Activated CD8-positive, alpha-beta memory T cell treated with anti-CD3 and anti-CD28 coated beads, Interleukin-2, amount 50 U/mL, for 24 hours (primary cell): Measurements from ENCODE around the gene SMCO3.
"Not testable (repeated sequence)": the region's sequence is repeated elsewhere in the genome, so short reads cannot be mapped to it uniquely, and the experiment has no call there.

ENCODE experiments used
- DNase-seq: peaks from one replicate; pipeline ENCODE4 v3.0.0-alpha.2; 2020; ENCODE audit errors: extremely low read depth

Gene SMCO3

DNA sequence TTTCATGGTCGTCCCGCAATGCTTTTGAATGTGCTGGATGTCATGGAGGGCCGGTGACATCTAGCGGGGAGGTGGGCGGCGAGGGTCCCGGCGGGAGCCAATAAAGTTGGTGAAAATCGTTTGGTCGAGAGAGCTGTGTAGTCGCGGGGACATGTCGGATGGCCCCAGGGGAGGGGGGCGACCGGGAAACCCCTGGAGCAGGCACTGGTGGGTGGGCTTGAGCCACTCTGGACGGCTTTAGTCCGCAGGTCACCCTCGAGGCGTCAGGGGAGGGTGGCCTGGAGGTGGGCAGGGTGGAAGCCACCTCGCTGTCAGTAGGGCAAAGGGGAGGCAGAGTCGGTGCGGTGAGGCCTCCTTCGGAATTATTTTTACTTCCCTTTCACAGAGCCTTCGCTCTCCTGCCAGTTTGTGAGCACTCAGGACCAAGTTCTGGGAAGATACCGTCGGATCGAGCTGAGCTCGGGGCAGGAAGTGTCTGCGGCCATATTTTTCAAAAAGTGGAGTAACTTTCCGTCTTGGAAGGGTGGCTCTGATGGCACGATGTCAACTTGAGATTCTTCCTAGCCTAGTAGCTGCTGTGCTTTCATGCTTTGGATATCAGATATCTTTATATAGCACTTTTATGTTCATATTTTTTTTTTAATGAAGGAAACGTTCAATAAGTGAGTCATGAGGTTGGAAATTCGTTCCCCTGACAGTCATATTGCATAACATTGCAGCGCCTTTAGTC is 38.9 kb downstream of the SMCO3 start:
- DNase-seq: no peak

DNA sequence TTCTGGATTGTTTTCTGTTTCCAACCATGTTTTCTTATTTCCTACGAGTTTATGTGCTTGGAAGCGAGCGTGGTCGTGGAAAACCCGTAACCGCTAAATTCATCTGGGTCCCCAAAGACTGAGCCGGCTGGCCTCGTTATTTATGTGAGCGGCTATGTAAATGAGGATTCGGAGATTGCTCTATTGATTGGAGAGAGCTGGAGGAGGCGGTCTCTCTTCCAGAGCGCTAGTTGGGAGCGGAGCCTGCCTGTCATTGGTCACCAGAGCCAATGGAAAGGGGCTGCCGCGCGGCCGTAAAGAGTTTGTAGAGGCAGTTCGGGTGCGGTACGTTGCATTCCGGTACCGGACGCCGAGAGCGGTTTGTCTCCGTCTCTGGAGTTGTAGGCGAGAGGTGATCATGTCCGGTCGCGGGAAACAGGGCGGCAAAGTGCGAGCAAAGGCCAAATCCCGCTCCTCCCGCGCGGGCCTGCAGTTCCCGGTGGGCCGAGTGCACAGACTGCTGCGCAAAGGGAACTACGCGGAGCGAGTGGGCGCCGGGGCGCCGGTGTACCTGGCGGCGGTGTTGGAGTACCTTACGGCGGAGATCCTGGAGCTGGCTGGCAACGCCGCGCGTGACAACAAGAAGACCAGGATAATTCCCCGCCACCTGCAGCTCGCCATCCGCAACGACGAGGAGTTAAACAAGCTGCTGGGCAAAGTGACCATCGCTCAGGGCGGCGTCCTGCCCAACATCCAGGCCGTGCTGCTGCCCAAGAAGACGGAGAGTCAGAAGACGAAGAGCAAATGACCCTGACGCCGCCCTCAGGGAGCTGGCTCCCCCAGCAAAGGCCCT is 39.7 kb downstream of the SMCO3 start:
- peak; percentile 74 for DNase-seq

DNA sequence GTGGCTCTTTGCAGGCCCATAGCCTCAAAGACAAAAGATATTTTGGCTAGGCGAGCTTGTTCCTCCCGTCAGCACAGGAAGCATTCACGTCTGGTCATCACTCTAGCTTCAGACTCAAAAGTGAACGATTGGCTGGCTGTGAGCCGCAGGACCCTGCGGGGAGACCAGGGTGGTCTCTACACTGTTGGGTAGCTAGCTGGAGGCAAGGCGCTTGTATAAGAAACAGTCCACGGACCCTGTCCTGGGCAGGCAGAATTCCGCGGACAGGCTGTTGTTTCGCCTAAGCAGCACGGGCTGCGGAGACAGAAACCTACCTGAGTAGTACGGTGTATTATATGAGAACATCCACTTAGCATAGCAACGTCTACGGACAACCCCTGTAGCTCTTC is 40.3 kb downstream of the SMCO3 start:
- no peak for DNase-seq

DNA sequence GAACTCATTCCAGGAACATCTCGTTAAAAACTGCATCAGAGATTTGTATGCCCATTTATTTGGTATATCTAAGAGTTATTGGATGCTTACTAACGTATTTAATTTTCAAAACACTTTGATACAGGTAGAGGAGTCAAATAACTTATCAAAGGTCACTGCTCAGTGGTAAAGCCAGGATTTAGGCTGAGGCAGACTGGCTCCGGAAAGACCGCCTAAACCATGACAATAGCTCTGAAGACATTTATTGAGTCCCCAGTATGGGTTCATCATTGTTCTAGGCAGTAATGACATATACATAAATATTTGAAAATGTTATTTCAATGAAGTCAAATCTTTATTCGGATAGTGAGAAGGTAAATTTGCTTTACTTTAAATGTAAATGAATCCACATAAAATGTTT is 41.0 kb downstream of the SMCO3 start:
- no peak for DNase-seq

DNA sequence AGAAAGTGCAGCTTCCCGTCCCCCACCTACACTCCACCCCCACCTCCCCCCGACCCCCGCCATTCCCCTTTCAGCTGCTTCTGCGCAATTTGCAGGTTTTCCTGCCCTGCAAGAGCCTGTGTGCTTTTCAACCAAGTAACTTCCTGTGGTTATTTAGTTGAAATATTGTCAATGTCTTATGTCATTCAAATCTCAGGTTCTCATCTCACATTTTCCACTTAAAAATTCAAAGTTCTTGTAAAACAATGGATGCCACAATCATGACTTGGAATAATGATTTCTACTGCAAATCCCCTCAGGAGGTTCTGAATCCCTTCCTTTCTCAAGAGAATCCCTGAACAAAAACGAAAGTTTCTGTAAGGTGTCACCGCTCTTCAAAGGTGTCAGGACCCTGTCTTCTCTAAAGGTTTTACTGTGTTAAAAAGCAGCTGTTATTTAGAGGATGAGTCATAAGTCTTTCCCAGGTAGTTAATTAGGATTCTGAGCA is 42.3 kb downstream of the SMCO3 start:
- DNase-seq: no peak

DNA sequence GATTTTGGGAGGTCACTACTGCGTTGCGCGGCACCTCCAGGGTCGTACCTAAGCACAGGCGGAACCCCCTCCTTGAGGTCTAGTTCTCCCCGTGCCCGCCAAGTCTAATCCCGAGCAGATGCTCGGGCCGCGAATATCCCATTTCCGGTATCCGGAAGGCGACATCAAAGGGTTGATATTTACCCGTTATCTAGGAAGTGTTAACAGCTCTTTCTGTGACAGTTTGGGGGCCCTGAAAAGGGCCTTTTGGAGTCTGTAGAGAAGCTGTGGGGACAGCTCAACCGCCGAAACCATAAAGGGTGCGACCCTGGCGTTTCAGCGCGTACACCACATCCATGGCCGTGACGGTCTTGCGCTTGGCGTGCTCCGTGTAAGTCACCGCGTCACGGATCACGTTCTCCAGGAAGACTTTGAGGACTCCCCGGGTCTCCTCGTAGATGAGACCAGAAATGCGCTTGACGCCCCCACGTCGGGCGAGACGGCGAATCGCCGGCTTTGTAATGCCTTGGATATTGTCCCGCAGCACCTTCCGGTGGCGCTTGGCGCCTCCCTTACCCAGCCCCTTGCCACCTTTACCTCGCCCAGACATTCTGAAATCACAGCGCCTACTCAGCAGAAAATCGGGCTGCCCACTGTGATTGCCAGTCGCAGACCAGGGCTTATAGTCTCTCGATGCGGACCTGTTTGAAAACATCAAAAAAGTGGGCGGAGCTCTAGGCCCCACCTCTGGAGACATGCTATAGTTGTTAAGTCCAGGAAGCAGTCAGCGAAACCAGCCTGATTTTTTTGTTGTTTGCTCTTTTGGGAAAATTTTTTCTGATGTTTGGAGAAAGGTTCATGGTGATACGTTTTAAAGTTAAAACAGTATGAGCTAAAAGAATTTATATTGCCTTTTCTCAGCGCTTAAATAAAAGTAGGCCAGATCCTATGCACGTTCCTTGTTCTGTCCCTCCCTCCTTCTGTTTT is 43.2 kb downstream of the SMCO3 start:
- DNase-seq: peak; percentile 89

DNA sequence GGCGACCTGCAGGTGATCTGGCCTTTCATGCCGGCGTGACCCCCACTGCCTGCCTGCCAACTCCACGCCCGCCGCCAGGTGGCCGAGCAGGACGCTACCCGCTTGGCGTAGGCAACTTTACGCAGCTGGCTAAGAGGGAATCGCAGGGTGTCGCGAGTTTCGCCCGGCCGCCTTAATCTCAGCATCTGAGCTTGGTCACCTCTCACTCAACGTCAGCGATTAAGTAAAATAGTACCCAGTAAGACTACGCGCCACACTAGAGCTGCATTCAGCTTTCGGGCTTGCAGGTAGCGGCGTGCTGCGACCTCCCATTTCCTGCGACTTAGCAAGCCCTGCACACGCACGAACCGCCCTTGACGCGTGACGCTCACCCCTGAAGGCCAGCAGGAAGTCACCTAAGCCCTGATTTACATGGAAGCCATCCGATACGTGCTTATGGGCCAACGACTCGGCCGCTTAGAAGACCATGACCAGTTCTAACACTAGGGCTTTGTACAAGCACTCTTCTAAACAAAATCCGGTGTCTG is 44.0 kb downstream of the SMCO3 start:
- DNase-seq: peak; percentile 63

DNA sequence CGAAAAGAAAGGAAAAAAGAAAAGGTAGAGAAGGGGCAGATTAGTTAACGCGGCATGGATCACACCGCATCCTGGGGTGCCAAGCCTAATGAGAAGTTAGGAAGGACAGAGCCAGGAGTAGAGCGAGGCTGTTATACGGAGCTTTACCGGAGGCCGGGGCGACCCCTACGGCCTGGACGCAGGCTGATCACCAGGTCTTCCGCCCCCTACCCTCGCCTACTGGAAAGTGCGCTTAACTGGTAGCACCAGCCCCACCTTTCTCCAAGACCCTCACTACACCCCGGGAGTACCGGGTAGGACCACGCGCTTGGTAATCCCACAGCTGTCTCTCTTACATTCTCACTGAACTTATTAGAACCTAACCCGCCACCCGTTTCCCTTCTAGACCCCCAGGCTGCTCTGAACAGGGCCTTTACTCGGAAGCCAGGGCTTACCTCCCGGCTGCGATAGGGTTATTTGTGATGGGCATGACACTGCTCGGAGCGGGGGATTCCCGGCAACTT is 44.5 kb downstream of the SMCO3 start:
- no peak for DNase-seq

DNA sequence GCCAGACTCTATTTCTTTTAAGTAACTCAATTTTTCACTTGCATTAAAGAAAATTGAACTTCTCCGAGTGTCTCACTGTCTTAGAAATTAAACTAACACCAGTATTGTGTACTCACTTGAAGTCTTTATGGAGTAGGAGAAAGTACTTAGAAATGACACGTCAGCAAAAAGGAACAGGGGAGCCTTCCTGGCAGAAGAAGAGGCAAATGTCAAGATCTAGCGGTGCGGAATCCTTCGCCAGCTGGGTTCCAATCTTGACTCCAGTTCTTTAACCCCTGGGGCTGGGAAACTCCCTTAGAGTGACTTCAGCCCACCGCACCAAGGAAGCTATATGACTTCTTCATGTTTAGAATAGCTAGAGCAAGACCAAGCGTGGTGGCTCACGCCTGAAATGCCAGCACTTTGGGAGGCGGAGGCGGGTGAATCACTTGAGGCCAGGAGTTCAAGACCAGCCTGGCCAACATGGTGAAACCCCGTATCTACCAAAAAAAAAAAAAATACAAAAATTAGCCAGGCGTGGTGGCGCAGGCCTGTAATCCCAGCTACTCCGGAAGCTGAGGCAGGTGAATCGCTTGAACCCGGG is 45.1 kb downstream of the SMCO3 start:
- DNase-seq: no peak

DNA sequence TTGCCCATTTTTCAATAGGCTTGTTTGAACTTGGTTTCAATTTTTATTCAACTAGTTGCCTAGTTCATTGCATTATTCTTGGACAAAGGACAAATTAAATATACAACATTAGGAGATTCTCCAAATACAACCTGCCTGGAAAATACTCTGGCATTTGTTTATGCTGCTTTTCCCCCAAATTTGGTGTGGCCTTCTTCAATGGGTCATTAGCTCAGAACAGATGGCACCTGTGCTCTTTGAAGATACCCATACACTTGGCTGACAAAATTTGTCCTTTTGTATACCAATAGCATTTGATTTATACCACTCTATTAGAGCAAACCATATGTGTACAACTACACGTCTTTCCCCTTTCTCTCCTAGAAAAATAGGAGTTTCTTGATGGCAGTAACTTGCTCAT is 46.4 kb downstream of the SMCO3 start:
- no peak for DNase-seq

DNA sequence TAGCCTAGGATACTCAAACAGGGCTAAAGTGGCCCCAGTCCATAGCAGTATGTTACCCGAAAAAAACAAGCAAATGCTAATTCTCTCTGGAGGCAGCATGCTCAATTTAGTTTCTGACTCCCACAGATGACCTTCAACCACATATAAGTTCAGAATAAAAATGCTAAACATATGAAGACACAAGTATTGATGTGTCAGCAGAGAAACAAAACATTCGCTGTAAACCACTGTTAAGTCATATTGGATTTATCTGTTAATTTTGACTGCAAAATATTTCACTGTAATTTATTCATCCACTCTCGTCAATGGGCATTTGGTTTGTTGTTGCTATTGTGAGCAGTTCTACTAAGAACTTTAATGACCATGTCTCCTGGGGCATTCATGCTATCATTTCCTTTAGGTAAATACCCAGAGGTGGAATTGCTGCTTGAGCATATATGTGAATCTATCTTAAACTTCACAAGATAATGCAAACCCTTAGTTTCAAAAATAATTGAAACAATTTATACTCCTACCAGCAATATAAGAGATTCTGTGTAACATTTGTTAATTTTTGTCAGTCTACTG is 47.2 kb downstream of the SMCO3 start:
- DNase-seq: no peak

DNA sequence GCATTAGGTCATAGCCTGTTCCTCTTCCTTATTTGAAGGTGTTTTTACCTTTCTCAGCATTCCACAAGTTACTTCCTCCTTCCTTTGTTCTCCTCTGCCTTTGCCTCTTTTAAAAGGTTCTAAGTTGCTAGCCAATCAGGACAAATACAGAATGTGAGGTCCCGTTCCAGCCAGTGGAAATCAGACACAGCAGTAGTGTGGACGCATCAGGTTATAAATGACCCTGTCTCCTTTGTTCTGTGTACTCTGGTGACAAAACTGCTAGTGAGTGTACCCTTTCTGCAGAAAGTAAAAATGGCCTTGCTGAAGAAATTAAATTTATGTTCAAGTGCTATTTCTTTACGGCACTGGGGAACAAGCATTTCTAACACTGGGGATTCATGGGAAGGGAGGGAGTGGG is 48.0 kb downstream of the SMCO3 start:
- not testable (repeated sequence) for DNase-seq

DNA sequence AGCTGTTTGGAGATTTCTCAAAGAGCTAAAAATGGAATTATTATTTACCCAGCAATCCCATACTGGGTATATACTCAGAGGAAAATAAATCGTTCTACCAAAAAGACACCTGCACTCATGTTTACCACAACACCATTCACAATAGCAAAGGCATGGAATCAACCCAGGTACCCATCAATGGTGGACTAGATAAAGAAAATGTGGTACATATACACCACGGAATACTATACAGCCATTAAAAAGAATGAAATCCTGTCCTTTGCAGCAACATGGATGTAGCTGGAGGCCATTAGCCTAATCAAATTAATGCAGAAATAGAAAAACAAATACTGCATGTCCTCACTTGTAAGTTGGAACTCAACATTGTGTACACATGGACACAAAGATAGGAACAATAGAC is 48.6 kb downstream of the SMCO3 start:
- no peak for DNase-seq

DNA sequence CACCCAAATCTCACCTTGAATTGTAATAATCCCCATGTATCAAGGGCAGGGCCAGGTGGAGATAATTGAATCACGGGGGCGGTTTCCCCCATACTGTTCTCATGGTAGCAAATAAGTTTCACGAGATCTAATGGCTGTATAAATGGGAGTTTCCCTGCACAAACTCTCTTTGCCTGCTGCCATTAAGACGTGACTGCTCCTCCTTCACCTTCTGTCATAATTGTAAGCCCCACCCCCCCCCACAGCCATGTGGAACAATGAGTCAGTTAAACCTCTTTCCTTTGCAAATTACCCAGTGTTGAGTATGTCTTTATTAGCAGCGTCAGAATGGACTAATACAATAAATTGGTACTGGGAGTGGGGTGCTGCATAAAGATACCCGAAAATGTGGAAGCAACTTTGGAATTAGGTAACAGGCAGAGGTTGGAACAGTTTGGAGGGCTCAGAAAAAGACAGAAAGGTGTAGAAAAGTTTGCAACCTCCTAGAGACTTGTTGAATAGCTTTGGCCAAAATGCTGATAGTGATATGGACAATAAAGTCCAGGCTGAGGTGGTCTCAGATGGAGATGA is 54.2 kb downstream of the SMCO3 start:
- not testable (repeated sequence) for DNase-seq

DNA sequence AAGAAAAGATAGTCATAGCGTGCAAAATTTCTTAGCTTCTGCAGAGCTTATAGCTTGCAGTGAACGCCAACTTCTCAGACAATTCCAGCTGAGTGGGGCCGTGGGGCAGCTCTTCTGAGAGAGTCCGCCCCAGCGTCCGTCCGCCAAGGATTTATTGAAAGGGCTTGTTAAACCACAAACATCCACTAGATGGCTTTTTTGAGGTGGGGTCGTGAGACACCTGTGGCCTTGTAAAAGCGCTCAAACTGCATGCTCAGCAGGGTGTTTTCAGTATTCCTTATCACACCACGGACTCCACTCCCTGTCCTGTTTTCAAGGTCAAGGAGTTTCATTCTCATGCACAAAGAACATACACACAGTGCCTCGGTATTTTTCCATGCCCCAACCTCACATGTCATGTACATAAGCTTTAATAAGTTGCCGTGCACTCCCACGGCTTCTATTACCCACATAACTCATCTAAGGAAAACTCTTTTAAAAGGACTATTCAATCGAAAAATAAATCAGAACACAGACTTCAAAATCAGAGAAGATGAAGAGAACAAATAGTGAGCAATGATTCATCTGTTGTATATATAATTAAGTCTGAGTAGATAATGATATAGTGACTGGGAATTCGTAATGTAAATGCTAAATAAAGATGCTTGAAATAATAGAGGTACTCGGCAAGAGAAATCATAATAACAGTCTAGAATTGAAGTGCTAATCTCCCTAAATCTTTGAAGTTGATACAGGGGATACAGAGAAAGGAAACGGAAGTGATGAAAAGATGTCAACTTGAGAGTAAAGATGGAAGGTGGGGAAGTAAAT is 57.4 kb downstream of the SMCO3 start:
- DNase-seq: no peak
